K562 (cell line): ENCODE data around the gene SNRPF. TPM values are rescaled to one million over a fixed set of nuclear protein-coding genes. Genes with fewer than 3 reads are reported as not detected.

ENCODE experiments used
- ARID4B ChIP-seq: sonication (generic); formaldehyde crosslinking; IDR thresholded peaks from 2 replicates; pipeline ENCODE4 v1.8.0; 2022; ENCODE audit warnings: mild to moderate bottlenecking, missing genetic modification reagents
- C11orf30 ChIP-seq: fragments of 450-650 bp; IDR thresholded peaks from 2 replicates; pipeline ENCODE4 v1.6.1; 2016; ENCODE audit warnings: low read depth, mild to moderate bottlenecking
- CCNT2 ChIP-seq: IDR thresholded peaks from 2 replicates; pipeline ENCODE4 v1.6.1; 2011; ENCODE audit warnings: borderline replicate concordance, low read depth, mild to moderate bottlenecking, moderate library complexity, mixed read lengths, low read length; ENCODE audit not compliant: insufficient read length; ENCODE audit errors: extremely low read depth
- FOXK1 ChIP-seq: sonication (generic); formaldehyde crosslinking; IDR thresholded peaks from 2 replicates; pipeline ENCODE4 v1.8.0; 2022; ENCODE audit warnings: missing genetic modification reagents, mild to moderate bottlenecking, borderline replicate concordance
- FOXM1 ChIP-seq, 2 experiments: fragments of 450-650 bp in 1 of 2; sonication (generic) in 1 of 2; formaldehyde crosslinking in 1 of 2; IDR thresholded peaks; 2 replicates each; pipeline versions ENCODE4 v1.6.1 to v1.9.0; 2017 to 2022; ENCODE audit warnings: low read depth in 2 of 2, mild to moderate bottlenecking in 2 of 2, missing genetic modification reagents in 1 of 2, moderate library complexity in 1 of 2
- IRF9 ChIP-seq: fragments of 450-650 bp; IDR thresholded peaks from 2 replicates; pipeline ENCODE4 v1.6.1; 2016; ENCODE audit warnings: missing biosample characterization, missing genetic modification characterization
- KLF1 ChIP-seq: fragments of 450-650 bp; IDR thresholded peaks from 2 replicates; pipeline ENCODE4 v1.6.1; 2016; ENCODE audit warnings: missing genetic modification characterization, missing compliant biosample characterization
- MAX ChIP-seq: sonication (generic); formaldehyde crosslinking; IDR thresholded peaks from 2 replicates; pipeline ENCODE4 v1.9.0; 2022; ENCODE audit warnings: mild to moderate bottlenecking, missing genetic modification reagents
- PHF20 ChIP-seq: fragments of 450-650 bp; IDR thresholded peaks from 2 replicates; pipeline ENCODE4 v1.6.1; 2018; ENCODE audit not compliant: partially characterized antibody
- RBM25 ChIP-seq: fragments of 200-400 bp; formaldehyde crosslinking; IDR thresholded peaks from 2 replicates; pipeline ENCODE4 v1.6.1; 2018; ENCODE audit warnings: low read length, low read depth, moderate library complexity; ENCODE audit not compliant: severe bottlenecking
- TBL1XR1 ChIP-seq, 2 experiments: IDR thresholded peaks; 2 replicates each; pipeline ENCODE4 v1.6.1; 2012; ENCODE audit warnings: improper control_type of control experiment in 2 of 2, low read length in 2 of 2, mild to moderate bottlenecking in 1 of 2
- ZNF766 ChIP-seq: fragments of 200-800 bp; sonication (Bioruptor generic); conservative IDR thresholded peaks from 2 replicates; pipeline ENCODE4 v1.6.1; 2016; ENCODE audit warnings: missing genetic modification characterization, missing compliant biosample characterization
- polyA plus RNA-seq, 8 experiments: library from polyadenylated mRNA; depleted of rRNA in 4 of 8; stranded (reverse) in 5 of 8; unstranded in 3 of 8; fragments of >200 nt; fragmentation: Nextera tagmentation in 2 of 8; fragmentation: Illumina TruSeq in 1 of 8; extraction: Ambion mirVana in 2 of 8; extraction: Trizol in 1 of 8; gene quantifications; 2 replicates each; pipeline versions ENCODE4 v1.2.1 to v1.2.3, GENCODE V29; 2011 to 2014; ENCODE audit warnings: inconsistent platforms in 1 of 8, missing spikeins in 1 of 8
- total RNA-seq, 7 experiments: library from RNA; depleted of rRNA in 6 of 7; stranded (reverse); fragments of >200 nt in 6 of 7; fragmentation: Illumina TruSeq in 2 of 7; extraction: Trizol in 2 of 7; gene quantifications; 2 replicates each; pipeline versions ENCODE4 v1.2.1 to v1.2.3, GENCODE V29; 2011 to 2021; ENCODE audit warnings: low replicate concordance in 1 of 7
- TF ChIP-seq, protein P1 (sequence below): fragments of 450-650 bp; formaldehyde crosslinking; IDR thresholded peaks from 2 replicates; pipeline ENCODE4 v1.4.0; 2022; ENCODE audit warnings: missing genetic modification characterization
- TF ChIP-seq, protein P2 (sequence below): fragments of 450-650 bp; IDR thresholded peaks from 2 replicates; pipeline ENCODE4 v1.6.1; 2017; ENCODE audit warnings: antibody characterized with exemption, mild to moderate bottlenecking

Gene SNRPF
- total and polyA plus RNA-seq, 9 of the 15 experiments (the other 6 are each of a cell fraction or from before 2014, with no cell fraction given) = 37.9 to 205 (median 93.6) TPM

DNA sequence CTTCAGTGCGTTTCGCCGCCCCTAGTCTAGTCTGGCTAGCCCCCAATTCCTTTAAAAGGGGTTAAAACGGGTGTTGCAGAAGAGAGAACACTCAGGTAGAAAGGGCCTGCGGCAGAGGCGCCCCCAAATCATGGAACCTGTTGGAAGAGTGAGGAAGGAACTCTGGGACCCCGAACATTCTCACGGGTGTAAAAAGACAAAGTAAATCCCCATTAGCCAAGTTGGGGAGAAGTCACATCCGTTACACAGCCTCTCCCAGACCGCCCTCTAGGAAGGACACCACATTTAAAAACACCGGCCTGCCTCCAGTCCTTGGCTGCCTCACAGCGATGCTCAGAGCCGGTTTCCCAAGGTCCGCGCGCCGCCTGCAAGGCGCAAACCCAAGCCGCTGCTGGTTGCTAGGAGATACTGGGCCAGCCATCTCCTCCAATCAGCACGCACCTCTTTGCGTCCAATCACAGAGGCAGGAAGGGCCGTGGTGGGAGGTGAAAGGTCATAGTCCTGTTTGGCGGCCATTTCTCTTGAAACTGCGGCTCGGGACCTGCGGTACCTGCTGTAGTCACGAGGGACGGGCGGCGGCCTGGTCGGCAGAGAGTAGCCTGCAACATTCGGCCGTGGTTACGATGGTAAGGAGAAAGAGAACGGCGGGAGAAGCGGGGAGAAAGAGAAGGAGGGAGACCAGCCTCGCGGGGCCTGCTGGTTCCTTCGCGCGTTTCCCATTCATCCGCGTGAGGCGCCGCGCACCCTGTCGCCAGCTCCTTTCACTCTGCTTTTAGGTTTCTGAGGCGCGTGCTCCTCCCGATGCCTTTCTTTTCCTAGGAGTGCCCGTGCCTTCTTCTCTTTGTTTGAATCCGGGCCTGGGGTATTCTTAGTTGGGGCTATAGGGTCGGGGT is at the start of gene SNRPF (continued):
- TF ChIP-seq, protein P1, sequence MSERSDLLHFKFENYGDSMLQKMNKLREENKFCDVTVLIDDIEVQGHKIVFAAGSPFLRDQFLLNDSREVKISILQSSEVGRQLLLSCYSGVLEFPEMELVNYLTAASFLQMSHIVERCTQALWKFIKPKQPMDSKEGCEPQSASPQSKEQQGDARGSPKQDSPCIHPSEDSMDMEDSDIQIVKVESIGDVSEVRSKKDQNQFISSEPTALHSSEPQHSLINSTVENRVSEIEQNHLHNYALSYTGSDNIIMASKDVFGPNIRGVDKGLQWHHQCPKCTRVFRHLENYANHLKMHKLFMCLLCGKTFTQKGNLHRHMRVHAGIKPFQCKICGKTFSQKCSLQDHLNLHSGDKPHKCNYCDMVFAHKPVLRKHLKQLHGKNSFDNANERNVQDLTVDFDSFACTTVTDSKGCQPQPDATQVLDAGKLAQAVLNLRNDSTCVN (CRISPR knock-in tag) = no peak
- TF ChIP-seq ZNF766 (CRISPR knock-in tag) (peak; percentile 55; the same call in 1 of the 2 replicates), CCNT2 (no peak), TBL1XR1 (IDR thresholded peaks at IDR 0.05; ENCODE audit: low read length in 2 of 2) (peak; percentile 17 to 26; a peak in 1 of 4 replicates), MAX (CRISPR knock-in tag) (peak; percentile 85), KLF1 (tag) (peak; percentile 53; the same call in 1 of the 2 replicates), ARID4B (CRISPR knock-in tag) (peak; percentile 77), PHF20 (peak; percentile 97), FOXM1 (IDR thresholded peaks at IDR 0.05; ENCODE audit: low read depth) (no peak), FOXM1 (CRISPR knock-in tag; IDR thresholded peaks at IDR 0.05; ENCODE audit: low read depth) (no peak), FOXK1 (CRISPR knock-in tag) (peak; percentile 76; the same call in 1 of the 2 replicates), C11orf30 (peak; percentile 93), RBM25 (peak; percentile 90), IRF9 (tag) (no peak)
- TF ChIP-seq, protein P2, sequence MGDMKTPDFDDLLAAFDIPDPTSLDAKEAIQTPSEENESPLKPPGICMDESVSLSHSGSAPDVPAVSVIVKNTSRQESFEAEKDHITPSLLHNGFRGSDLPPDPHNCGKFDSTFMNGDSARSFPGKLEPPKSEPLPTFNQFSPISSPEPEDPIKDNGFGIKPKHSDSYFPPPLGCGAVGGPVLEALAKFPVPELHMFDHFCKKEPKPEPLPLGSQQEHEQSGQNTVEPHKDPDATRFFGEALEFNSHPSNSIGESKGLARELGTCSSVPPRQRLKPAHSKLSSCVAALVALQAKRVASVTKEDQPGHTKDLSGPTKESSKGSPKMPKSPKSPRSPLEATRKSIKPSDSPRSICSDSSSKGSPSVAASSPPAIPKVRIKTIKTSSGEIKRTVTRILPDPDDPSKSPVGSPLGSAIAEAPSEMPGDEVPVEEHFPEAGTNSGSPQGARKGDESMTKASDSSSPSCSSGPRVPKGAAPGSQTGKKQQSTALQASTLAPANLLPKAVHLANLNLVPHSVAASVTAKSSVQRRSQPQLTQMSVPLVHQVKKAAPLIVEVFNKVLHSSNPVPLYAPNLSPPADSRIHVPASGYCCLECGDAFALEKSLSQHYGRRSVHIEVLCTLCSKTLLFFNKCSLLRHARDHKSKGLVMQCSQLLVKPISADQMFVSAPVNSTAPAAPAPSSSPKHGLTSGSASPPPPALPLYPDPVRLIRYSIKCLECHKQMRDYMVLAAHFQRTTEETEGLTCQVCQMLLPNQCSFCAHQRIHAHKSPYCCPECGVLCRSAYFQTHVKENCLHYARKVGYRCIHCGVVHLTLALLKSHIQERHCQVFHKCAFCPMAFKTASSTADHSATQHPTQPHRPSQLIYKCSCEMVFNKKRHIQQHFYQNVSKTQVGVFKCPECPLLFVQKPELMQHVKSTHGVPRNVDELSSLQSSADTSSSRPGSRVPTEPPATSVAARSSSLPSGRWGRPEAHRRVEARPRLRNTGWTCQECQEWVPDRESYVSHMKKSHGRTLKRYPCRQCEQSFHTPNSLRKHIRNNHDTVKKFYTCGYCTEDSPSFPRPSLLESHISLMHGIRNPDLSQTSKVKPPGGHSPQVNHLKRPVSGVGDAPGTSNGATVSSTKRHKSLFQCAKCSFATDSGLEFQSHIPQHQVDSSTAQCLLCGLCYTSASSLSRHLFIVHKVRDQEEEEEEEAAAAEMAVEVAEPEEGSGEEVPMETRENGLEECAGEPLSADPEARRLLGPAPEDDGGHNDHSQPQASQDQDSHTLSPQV = no peak
